Measurements from ENCODE around the gene ZNF273.
"Not testable (repeated sequence)": the region's sequence is repeated elsewhere in the genome, so short reads cannot be mapped to it uniquely, and the experiment has no call there.

ZNF273 gene

GRCh38 chr7:64893401-64893800 is 9.7 kb upstream of the ZNF273 start:
- no peak for DNase-seq (ENCODE audit: low read depth)
- in situ Hi-C loops (cut with HindIII; ENCODE audit: low sequenced_read_pairs) = loop anchor here (25.0 kb wide), 1 partner anchor 231 kb away; the partner anchor contains the start of gene ZNF107
- no peak overlapping the region for H3K4me3 ChIP-seq (ENCODE audit: low read depth, low read length)
- no peak for TF ChIP-seq CTCF (IDR thresholded peaks at IDR 0.05; ENCODE audit: low read depth, low read length, missing control alignments)

- in situ Hi-C loops (cut with HindIII; ENCODE audit: low sequenced_read_pairs); H3K4me3 ChIP-seq (ENCODE audit: low read depth, low read length); DNase-seq (ENCODE audit: low read depth): not testable (repeated sequence)
Measured at GRCh38 chr7:64902461-64902805, 640 bp upstream of the ZNF273 start.

- in situ Hi-C loops (cut with HindIII; ENCODE audit: low sequenced_read_pairs) = no loop called here
- H3K4me3 ChIP-seq (ENCODE audit: low read depth, low read length) = peak overlapping the region; percentile 64
- TF ChIP-seq CTCF (IDR thresholded peaks at IDR 0.05; ENCODE audit: low read depth, low read length, missing control alignments) = no peak
- no peak for DNase-seq (ENCODE audit: low read depth)
Measured at GRCh38 chr7:64904008-64904407, 935 bp downstream of the ZNF273 start.

- no peak for DNase-seq (ENCODE audit: low read depth)
- no peak overlapping the region for H3K4me3 ChIP-seq (ENCODE audit: low read depth, low read length)
- TF ChIP-seq CTCF (IDR thresholded peaks at IDR 0.05; ENCODE audit: low read depth, low read length, missing control alignments) = no peak
- in situ Hi-C loops (cut with HindIII; ENCODE audit: low sequenced_read_pairs) = no loop called here
Measured at GRCh38 chr7:64905133-64905532, 2.1 kb downstream of the ZNF273 start.

- TF ChIP-seq CTCF (IDR thresholded peaks at IDR 0.05; ENCODE audit: low read depth, low read length, missing control alignments) = no peak
- in situ Hi-C loops (cut with HindIII; ENCODE audit: low sequenced_read_pairs) = no loop called here
- no peak for DNase-seq (ENCODE audit: low read depth)
- H3K4me3 ChIP-seq (ENCODE audit: low read depth, low read length) = no peak overlapping the region
Measured at GRCh38 chr7:64905547-64905946, 2.5 kb downstream of the ZNF273 start.

- in situ Hi-C loops (cut with HindIII; ENCODE audit: low sequenced_read_pairs) = no loop called here
- DNase-seq (ENCODE audit: low read depth) = peak; percentile 2
- H3K4me3 ChIP-seq (ENCODE audit: low read depth, low read length) = no peak overlapping the region
- TF ChIP-seq CTCF (IDR thresholded peaks at IDR 0.05; ENCODE audit: low read depth, low read length, missing control alignments) = no peak
Measured at GRCh38 chr7:64907641-64908326, 4.7 kb downstream of the ZNF273 start.

GRCh38 chr7:64908358-64908757 is 5.3 kb downstream of the ZNF273 start:
- no peak for TF ChIP-seq CTCF (IDR thresholded peaks at IDR 0.05; ENCODE audit: low read depth, low read length, missing control alignments)
- H3K4me3 ChIP-seq (ENCODE audit: low read depth, low read length) = no peak overlapping the region
- in situ Hi-C loops (cut with HindIII; ENCODE audit: low sequenced_read_pairs) = no loop called here
- DNase-seq (ENCODE audit: low read depth) = no peak
